M059J (cell line): ENCODE results near the gene NPAS3. TPM values are rescaled to one million over a fixed set of nuclear protein-coding genes. Genes with fewer than 3 reads are reported as not detected.

Source experiments
- DNase-seq: peaks from one replicate; pipeline ENCODE4 v3.0.0-alpha.2; 2012; ENCODE audit warnings: low read depth
- total RNA-seq: library from RNA; depleted of rRNA; stranded (reverse); fragments of >200 nt; shearing (Covaris generic); gene quantifications from 2 replicates; pipeline ENCODE4 v1.2.3, GENCODE V29; 2014

Gene NPAS3
- total RNA-seq, 1 experiment from 2014 or later = 2.7 TPM

DNA sequence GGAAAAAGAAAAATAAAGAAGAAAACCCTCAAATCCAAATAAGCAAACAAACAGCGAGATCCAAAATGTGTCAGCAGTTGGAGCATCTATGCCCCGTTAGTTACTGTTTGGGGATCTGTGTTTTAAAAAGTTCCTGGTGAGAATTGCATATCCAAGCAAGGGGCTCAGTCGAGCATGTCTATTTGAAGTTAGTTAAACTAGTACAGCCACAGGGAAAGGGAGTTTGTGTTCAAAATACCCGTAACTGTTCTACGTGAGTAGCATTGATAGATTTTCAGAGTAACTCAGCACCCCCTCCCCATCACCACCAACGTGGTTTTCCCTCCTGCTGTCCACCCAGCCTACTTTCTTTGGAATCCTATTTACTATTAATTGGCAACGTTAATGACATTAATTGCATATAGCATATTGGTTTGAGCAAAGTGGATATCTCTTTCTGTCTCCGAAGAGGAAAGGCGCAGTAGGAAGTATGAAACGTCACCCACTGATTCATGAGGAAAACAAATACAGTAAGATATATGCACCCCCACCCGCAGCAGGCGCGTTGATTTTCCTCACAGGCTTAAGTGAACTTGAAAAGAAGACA, 1.5 kb downstream of the NPAS3 start:
- DNase-seq = peak; percentile 32

DNA sequence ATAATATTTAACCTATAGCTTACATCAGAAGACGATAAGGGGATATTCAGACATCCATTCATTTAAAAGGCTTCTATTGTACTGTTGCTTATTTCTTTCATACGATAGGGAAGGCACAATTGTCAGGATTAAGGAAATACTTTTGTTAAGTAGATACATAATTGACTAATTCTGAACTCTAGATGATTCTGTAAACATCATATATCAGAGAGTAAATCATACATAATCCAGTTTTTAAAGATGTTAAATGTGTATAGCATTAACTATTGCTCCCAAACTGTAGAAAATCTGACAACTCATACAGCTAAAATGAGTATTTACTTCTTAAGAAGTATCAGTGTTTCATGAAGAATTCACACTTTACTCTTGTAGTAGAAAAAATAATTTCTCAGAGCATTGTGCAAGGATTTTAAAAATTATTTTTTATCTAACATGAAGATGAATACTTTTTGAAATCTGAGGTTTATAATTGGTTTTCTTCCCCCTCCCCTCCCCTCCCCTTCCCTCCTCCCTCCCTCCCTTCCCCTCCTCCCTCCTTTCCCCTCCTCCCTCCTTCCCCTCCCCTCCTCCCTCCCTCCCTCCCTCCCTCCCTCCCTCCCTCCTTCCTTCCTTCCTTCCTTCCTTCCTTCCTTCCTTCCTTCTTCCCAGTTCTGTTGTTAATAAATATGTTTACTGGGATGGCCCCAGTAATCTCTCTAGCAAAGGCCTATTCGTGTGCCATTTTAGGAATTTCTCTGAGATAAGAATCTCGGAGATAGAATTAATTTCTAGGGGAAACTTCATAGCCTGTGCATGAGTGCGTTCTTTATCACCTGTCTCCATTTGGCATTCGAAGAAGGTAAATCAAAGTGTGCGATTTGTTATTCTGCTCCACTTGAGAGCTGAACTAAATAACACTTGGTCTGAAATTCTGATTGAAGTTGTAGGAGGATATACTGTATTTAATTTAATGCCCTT, 2.3 kb downstream of the NPAS3 start:
- no peak for DNase-seq

- DNase-seq = peak; percentile 22
These were observed 3.0 kb downstream of the NPAS3 start for GRCh38 chr14:32941668-32942065.

GRCh38 chr14:32947081-32947480, 8.4 kb downstream of the NPAS3 start:
- no peak for DNase-seq

DNA sequence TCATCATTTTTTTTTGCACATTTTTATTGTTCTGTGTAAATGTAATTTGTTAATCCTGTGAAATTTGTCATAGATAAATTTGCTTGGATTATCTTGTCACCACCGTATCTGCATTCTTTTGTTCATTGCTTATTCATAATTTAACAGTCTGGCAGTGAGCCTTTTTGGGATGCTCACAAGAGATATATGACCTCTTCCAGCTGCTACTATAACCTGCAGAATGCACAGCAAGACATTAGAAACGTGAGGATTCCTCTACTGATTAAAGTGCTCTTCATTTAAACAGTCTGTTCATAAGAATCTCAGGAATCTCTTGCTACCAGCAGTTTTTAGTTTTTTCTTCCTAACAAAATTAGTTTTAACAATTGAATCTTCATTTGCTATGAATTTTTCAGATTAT, 9.1 kb downstream of the NPAS3 start:
- no peak for DNase-seq

- DNase-seq = peak; percentile 83
These were observed 11.9 kb downstream of the NPAS3 start for GRCh38 chr14:32950584-32950983.

GRCh38 chr14:32967421-32967820, 28.7 kb downstream of the NPAS3 start:
- DNase-seq = peak; percentile 24

GRCh38 chr14:32968972-32969544, 30.4 kb downstream of the NPAS3 start:
- DNase-seq = no peak

- no peak for DNase-seq
These were observed 39.2 kb downstream of the NPAS3 start for GRCh38 chr14:32977913-32978312.

- DNase-seq = no peak
These were observed 40.1 kb downstream of the NPAS3 start for GRCh38 chr14:32978691-32979255.

DNA sequence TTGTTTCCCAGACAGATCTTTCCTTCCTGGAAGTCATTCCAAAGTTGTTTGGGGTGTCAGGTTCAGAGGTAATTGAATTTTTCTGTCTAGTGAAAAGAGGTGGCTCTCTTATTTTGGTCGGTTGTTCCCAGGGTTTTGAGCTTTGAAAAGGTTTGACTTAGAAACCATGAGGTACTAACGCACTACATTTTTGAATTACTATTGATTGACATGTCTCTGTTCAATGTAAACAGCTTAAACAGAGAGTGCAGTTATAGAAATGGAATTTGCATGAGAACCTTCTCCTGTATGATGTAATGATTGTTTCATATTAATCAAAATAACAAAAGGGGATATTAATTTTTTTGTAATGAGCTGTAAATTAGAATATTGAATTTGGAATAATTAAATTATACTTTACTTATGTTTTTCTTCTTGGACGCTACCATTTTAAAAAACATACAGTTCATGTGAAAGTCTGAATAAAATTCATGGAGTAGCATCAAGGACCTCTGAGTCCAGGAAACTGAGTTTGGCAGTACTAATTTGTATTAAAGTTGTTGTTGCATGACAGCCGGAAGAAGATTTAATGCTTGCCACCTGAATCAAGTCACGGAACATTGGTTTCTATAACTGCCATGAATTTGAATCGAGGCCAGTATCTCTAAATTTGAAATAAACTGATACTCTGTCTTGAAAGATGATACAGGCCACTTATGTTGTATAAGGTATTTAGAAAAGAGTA, 41.7 kb downstream of the NPAS3 start:
- DNase-seq = no peak

GRCh38 chr14:32980902-32981501, 42.3 kb downstream of the NPAS3 start:
- DNase-seq = no peak

DNA sequence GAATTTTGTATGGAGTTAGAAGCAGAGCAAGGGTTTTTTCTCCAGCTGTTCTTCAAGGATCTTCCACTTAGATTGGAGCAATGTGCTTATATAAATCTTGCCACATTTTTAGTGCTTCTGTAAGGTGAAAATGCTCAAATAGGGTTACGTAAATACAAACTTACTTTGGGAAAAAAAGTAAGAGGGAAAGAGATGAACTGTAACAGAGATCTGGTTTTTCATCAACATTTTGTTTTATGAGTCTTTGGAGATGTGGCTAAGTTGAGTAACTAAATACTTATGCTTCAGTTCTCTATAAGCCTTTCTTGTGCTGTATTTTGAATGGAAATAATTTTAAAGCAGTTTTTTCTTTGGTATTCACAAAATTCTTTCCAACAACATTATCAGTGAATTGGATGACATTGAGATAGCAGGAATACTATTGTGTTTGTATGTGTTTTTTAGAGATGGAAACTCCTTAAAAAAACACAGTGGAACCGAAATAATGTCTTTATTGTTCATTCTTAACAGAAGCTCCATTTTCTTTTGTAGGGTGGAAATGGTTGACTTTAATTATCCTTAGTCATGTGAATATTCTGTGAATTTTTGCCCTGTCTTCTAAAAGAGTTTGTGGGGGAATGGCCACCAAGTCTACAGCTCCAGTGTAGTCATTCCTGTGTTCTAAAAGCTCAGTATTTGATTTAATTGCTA, 45.7 kb downstream of the NPAS3 start:
- DNase-seq = no peak

DNA sequence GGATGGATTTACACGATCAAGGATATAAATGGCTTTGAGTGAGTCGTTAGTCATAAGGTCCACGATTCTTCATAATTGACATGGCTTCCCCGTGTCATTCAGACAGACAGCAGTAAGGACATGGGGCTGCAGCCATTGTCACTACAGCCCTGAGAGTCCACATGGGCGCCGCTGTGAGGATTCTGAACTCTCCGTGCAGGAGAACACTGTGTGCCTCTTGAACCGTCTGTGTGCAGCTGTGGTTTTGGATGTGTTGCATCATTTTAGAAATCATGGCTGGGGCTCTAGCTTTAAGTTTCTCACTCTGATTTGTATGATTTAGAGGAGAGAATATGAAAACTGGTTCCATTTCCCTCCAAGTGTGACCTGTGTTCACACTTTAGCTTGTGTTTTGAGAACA, 47.2 kb downstream of the NPAS3 start:
- DNase-seq = peak; percentile 10

DNA sequence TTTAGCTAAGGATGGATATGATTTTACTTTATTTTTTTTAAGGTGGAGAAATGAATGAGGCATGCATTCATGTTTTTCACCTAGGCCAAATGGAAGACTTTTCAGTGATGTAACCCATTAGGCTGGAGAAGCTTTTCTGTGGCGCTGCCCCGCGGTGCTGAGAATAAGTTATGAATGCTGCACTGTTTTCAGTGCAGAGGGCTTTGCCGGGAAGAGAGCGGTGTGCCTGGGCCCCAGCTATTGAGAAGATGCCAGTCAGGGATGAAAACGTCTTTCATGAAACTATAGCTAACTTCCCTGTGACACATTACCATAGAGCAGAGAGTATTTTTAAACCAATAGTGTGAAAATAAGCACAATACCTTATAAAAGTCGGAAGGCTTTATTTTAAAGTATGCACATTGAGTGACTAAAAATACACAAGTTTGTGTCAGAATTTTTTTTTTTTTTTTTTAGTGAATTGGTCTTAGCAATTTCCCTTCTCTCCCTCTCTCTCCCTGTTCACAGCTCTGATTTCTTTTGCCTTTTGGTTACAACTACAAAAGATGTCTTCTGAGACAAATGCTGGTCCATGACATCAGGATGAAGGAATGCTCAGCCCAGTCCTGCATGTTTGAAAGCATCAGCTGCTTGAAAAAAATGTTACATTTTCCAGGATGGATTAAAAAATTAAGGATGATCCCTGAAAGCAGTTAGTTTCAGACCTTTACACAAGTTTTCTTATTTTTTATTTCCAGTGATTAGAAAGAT, 48.3 kb downstream of the NPAS3 start:
- DNase-seq = peak; percentile 63

DNA sequence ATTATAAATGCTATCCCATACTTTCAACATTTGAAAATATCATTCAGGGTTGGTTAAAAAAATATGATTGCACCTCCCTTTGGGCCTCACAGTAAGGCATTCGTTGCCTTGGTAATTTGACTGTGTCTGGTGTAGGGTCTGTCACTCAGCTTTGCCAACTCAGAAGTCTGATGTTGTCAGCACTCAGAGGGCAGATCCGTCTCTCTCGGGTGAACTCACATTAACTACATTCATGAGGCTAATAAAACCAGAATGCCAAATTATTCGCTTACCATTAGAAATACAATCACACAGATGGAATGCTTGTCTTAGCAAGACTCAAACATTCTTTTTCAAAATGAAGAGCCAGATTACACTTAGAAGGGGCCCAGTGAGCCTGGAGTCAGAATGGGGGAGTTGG, 53.0 kb downstream of the NPAS3 start:
- peak; percentile 69 for DNase-seq

GRCh38 chr14:32993921-32994320, 55.2 kb downstream of the NPAS3 start:
- DNase-seq = peak; percentile 26

DNA sequence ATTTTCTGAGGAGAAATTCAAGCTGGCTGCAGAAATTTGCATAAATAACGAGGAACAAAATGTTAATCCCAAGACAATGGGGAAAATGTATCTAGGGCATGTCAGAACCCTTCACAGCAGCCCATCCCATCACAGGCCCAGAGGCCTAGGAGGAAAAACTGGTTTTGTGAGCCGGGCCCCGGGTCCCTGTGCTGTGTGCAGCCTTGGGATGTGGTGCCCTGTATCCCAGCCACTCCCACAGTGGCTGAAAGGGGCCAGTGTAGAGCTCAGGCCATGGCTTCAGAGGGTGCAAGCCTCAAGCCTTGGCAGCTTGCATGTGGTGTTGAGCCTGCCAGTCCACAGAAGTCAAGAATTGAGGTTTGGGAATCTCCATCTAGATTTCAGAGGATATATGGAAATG, 57.7 kb downstream of the NPAS3 start:
- no peak for DNase-seq

DNA sequence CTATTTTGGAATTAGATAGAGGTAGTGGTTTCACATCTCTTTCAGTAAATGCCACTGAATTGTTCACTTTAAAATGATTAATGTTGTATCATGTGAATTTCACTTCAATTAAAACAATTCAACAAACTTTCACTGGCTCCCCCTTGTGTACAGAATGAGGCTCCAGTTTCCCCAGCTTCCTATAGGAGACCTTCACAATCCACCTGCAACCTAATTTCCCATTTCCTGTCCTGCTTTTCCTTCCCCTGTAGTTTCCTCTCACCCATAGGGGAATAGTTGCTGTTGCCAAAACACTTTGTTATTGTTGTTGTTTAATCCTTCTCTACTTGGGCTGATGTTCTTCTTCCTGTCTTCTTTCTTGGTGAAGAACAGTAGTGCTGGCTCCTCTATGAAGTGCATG, 59.8 kb downstream of the NPAS3 start:
- peak; percentile 38 for DNase-seq

DNA sequence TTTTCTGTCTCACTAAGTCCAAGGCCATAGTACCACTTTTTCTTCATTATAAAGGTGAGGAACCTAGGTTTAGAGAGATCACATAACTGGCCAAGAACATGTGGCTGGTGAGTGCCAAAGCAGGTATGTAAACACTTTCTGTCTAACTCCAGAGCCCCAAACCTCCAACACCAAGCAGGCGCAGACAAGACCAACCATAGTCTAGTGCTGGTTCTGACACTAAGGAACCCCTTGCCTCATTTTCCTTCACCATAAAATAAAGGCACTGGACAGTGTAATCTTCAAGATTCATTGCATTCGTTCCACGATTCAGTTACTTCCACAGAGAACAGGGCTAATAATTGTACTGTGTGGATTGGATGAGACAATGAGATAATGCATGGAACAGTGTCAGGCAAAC, 71.0 kb downstream of the NPAS3 start:
- DNase-seq = no peak
